ENCODE data around the gene GPS1. TPM values are rescaled to one million over a fixed set of nuclear protein-coding genes. Genes with fewer than 3 reads are reported as not detected.
A peak's percentile ranks its signal among the peaks of the same experiment; 100 is the strongest.

The GPS1 gene
- total and polyA plus RNA-seq, 2 of the 4 experiments (the other 2 are of a cell fraction): 157 to 181 TPM

DNA sequence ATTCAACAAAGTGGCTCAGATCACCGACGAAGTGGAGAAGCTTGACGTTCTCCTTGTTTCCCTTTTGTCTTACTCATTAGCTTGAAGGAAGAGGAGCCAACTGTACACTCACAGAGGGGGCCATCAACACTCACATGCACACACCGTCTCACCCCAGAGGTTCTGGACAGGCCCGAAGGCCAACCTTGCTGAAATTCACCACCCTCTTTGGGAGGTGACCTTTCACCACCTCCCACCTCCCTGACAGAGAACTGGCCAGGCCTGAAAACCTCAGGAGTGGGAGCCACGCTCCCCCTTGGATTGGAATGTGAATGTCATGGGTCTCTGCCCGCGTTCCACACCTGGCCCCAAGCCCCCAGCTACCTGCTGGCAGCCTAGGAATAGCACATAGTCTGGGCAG, 16.2 kb upstream of the GPS1 start:
- ChIA-PET CTCF (no interaction called here), POLR2A (ENCODE audit: unreplicated experiment) (no interaction called here)
- Histone ChIP-seq H3K27ac (ENCODE audit: insufficient read depth, low read length) (no peak overlapping the region), H3K23ac (ENCODE audit: low read depth, low read length) (no peak overlapping the region), H3K4me1 (ENCODE audit: control insufficient read depth, insufficient read depth, low read length) (peaks cover 11% of the 10 kb centered on the region), H3K9ac (ENCODE audit: low read depth, low read length) (no peak overlapping the region), H2BK5ac (ENCODE audit: low read depth, low read length, poor library complexity, severe bottlenecking) (no peak overlapping the region), H4K91ac (ENCODE audit: insufficient read depth, low read depth, low read length) (no peak overlapping the region), H3K79me1 (ENCODE audit: low read depth in 1 of 2, low read length in 2 of 2) (peaks cover 7 to 12% of the 10 kb centered on the region in 2 experiments), H3K9me1 (ENCODE audit: insufficient read depth, low read length) (0 out of 2 replicates have a peak, but pooled peaks cover 7% of the 10 kb centered on the region), H3K14ac (replicated peaks; ENCODE audit: low read depth, low read length) (no peak overlapping the region), H4K8ac (ENCODE audit: low read depth in 2 of 2, low read length in 2 of 2) (no peak overlapping the region), H3K27me3 (ENCODE audit: control insufficient read depth, insufficient read depth, low read length) (no peaks in the 10 kb centered on the region), H4K5ac (ENCODE audit: low read depth, low read length) (no peak overlapping the region), H2BK20ac (ENCODE audit: low read depth, low read length) (no peak overlapping the region), H3K18ac (ENCODE audit: low read depth, low read length) (no peak overlapping the region), H2BK120ac (ENCODE audit: low read depth, low read length) (no peak overlapping the region), H3K9me3 (ENCODE audit: control insufficient read depth, insufficient read depth, low read length) (no peaks in the 10 kb centered on the region), H2AK9ac (replicated peaks; ENCODE audit: low read depth, low read length, poor library complexity) (peak overlapping the region; percentile 5), H3K56ac (ENCODE audit: extremely low read depth, insufficient read depth, low read length) (no peak overlapping the region), H4K20me1 (ENCODE audit: insufficient read depth, low read length) (peaks cover 5% of the 10 kb centered on the region), H3K4me2 (ENCODE audit: low read depth, low read length) (no peak overlapping the region), H3K4me3 (ENCODE audit: insufficient read depth, low read depth, low read length) (no peak overlapping the region), H3K4ac (ENCODE audit: low read depth, low read length) (no peak overlapping the region), H3K36me3 (ENCODE audit: control insufficient read depth, insufficient read depth, low read length) (no peaks in the 10 kb centered on the region), H2AFZ (replicated peaks; ENCODE audit: low read length, poor library complexity) (peak overlapping the region; percentile 3), H2BK15ac (ENCODE audit: low read depth, low read length) (no peak overlapping the region), H2AK5ac (ENCODE audit: low read depth, low read length) (no peak overlapping the region)
- dilution Hi-C loops (cut with HindIII; ENCODE audit: low sequenced_read_pairs, unreplicated experiment) (no loop called here), intact Hi-C loops (cut with micrococcal nuclease) (loop anchor here (10.0 kb wide), 1 partner anchor 289 kb away; no protein-coding TSS in a partner anchor), in situ Hi-C loops (cut with MboI; ENCODE audit: low sequenced_read_pairs) (no loop called here)
- WGBS, 2 experiments (ENCODE audit: extremely low coverage in 2 of 2, insufficient read length in 1 of 2): 64% methylated on average over 2 of the region's 8 CpGs; no CpG with 5 or more reads in 1 of the 2 experiments
- TF ChIP-seq, protein P1, sequence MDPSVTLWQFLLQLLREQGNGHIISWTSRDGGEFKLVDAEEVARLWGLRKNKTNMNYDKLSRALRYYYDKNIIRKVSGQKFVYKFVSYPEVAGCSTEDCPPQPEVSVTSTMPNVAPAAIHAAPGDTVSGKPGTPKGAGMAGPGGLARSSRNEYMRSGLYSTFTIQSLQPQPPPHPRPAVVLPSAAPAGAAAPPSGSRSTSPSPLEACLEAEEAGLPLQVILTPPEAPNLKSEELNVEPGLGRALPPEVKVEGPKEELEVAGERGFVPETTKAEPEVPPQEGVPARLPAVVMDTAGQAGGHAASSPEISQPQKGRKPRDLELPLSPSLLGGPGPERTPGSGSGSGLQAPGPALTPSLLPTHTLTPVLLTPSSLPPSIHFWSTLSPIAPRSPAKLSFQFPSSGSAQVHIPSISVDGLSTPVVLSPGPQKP (IDR thresholded peaks at IDR 0.05; ENCODE audit: borderline replicate concordance, low read depth, low read length): no peak
- TF ChIP-seq MAFK (IDR thresholded peaks at IDR 0.05; ENCODE audit: low read depth, low read length) (no peak), RFX5 (IDR thresholded peaks at IDR 0.05; ENCODE audit: low read depth, low read length) (no peak), CEBPB (IDR thresholded peaks at IDR 0.05; ENCODE audit: low read depth, low read length) (no peak), MXI1 (IDR thresholded peaks at IDR 0.05; ENCODE audit: borderline replicate concordance, low read depth, low read length) (no peak), POLR2A (IDR thresholded peaks at IDR 0.05; ENCODE audit: low read depth, low read length) (no peak)
- TF ChIP-seq, protein P2, sequence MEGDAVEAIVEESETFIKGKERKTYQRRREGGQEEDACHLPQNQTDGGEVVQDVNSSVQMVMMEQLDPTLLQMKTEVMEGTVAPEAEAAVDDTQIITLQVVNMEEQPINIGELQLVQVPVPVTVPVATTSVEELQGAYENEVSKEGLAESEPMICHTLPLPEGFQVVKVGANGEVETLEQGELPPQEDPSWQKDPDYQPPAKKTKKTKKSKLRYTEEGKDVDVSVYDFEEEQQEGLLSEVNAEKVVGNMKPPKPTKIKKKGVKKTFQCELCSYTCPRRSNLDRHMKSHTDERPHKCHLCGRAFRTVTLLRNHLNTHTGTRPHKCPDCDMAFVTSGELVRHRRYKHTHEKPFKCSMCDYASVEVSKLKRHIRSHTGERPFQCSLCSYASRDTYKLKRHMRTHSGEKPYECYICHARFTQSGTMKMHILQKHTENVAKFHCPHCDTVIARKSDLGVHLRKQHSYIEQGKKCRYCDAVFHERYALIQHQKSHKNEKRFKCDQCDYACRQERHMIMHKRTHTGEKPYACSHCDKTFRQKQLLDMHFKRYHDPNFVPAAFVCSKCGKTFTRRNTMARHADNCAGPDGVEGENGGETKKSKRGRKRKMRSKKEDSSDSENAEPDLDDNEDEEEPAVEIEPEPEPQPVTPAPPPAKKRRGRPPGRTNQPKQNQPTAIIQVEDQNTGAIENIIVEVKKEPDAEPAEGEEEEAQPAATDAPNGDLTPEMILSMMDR (conservative IDR thresholded peaks at IDR 0.05; ENCODE audit: low read depth, low read length): no peak
- no peak for DNase-seq
- ATAC-seq (ENCODE audit: low read depth): no peak
- no TSS peak for BruUV-seq (replicated peaks)

All from IMR-90 (cell line).